Adipose tissue (tissue), 3 donors: ENCODE results near the gene CDK5RAP2. TPM values are rescaled to one million over a fixed set of nuclear protein-coding genes. Genes with fewer than 3 reads are reported as not detected.

ENCODE experiments used
- H3K27ac ChIP-seq: one replicate; pipeline ENCODE4 v1.5.1; 2013; ENCODE audit warnings: low read depth, low read length
- WGBS, 3 donors: extraction: QIAGEN DNeasy Blood & Tissue Kit; methylation state at CpG; one replicate each; pipeline ENCODE4 v1.1.7; 2013; 5-methylcytosine and 5-hydroxymethylcytosine counted together
- polyA plus RNA-seq, 3 donors: library from polyadenylated mRNA; stranded (reverse); fragments of 200-250 nt; gene quantifications; one replicate each; pipeline ENCODE4 v1.2.3, GENCODE V29; 2013
- donor health status: healthy with polysubstance abuse.
- donor health status: Bipolar disorder and iron deficiency.
- donor health status: healthy.

Gene CDK5RAP2
- polyA plus RNA-seq, 3 donors: 9.3 to 38.8 (median 15.6) TPM

DNA sequence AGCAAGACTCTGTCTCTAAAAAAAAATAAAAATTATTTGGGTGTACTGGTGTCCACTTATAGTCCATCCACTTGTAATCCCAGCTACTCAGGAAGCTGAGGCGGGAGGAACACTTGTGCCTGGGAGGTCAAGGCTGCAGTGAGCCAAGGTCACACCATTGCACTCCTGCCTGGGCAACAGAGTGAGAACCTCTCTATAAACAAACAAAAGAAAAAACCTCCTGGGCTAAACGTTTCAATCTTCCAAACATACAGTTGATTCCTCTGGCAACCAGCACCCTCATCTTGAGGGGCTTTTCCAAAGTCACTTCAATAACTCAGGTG, 13.9 kb upstream of the CDK5RAP2 start:
- 29 to 54% (median 52%) methylated on average over 2 of the region's 2 CpGs for WGBS, 3 donors
- no peak overlapping the region for H3K27ac ChIP-seq

DNA sequence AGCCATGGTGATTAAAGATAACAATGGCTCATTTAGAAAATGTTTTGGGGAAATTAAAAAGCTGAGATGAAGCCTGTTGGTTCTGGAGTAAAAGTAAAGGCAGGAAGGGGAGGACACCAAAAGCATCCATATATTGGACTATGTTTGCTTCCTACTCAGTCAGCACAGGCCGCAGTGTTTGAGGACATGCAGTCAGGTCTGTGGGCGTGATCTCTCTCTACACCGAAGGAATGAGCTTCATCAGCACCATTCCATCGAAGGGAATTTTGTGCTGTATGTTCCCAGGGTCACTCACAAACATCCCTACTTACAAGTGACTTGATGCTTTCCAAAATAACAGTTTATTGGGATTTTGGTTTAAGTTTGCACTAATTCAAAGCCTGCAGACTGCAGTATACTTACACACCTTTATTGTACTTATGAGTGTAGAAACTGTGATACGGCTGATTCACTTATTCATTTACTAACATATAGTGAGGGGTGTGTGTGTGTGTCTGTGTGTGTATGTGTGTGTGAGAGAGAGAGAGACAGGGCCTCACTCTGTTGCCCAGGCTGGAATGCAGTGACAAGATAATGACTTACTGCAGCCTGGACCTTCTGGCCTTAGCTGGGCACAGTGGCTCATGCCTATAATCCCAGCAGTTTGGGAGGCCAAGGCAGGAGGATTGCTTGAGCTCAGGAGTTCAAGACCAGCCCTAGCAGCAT, 13.4 kb upstream of the CDK5RAP2 start:
- WGBS, 3 donors: 82 to 88% (median 82%) methylated on average over 5 of the region's 5 CpGs
- H3K27ac ChIP-seq: no peak overlapping the region

DNA sequence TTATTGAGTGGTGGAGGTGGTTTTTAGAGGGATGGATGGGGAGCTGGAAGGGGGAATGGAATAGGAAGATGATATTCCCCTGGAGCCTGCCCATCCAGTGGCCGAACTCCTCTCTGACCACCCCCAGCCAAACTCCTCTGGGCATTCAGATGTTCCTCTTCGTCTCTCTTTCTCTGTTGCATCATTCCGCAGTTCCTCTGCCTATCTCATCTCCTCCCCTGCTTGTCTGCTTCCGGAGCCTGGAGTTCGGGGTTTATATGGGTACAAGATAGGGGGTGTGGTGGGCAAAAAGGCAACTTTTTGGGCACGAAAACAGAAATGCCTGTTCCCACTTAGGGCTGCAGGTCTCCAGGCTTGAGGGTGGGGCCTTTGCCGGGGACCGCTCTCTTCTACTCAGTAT, 12.2 kb upstream of the CDK5RAP2 start:
- no peak overlapping the region for H3K27ac ChIP-seq
- WGBS, 3 donors: 76 to 90% (median 81%) methylated on average over 8 of the region's 8 CpGs

DNA sequence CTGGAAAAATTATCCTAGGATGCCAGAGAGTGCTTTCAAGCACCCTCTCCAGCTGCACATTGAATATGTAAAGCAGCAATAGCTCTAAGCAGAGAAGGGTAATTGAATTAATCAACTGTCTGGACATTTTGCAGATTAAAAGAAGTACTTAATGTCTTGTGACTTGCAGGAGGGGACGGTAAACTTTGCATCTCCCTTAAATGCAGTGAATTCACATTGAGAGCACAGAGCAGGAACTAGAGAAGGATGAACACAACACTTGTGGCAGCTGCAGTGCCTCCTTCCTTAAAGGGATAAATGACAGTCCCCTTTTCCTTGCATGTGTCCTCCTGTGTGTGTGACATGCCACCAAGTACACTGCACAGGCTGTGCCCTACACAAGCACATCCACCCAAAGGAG, 7.4 kb upstream of the CDK5RAP2 start:
- 17 to 39% (median 38%) methylated on average over 1 of the region's 1 CpG for WGBS, 3 donors
- H3K27ac ChIP-seq: no peak overlapping the region

DNA sequence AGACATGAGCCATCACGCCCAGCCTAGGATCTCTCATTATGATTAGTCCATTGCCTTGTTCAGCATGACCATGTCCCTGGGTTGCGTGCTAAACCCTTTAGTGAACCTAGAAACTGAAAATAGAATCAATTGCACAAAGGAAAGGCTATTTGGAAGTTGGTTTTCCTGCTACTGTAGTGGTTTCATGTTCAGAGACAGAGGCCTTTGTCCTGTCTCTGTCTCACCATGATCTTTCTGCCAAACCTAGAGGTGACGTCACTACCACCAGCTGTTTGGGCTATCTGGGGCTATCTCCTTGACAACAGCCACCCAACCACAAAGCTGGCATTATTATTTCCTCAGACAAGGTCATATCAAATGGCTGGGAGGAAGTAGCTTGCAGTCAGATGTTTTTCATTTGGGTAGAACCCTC, 4.0 kb upstream of the CDK5RAP2 start:
- WGBS, 3 donors: 58 to 61% (median 58%) methylated on average over 3 of the region's 3 CpGs
- no peak overlapping the region for H3K27ac ChIP-seq

DNA sequence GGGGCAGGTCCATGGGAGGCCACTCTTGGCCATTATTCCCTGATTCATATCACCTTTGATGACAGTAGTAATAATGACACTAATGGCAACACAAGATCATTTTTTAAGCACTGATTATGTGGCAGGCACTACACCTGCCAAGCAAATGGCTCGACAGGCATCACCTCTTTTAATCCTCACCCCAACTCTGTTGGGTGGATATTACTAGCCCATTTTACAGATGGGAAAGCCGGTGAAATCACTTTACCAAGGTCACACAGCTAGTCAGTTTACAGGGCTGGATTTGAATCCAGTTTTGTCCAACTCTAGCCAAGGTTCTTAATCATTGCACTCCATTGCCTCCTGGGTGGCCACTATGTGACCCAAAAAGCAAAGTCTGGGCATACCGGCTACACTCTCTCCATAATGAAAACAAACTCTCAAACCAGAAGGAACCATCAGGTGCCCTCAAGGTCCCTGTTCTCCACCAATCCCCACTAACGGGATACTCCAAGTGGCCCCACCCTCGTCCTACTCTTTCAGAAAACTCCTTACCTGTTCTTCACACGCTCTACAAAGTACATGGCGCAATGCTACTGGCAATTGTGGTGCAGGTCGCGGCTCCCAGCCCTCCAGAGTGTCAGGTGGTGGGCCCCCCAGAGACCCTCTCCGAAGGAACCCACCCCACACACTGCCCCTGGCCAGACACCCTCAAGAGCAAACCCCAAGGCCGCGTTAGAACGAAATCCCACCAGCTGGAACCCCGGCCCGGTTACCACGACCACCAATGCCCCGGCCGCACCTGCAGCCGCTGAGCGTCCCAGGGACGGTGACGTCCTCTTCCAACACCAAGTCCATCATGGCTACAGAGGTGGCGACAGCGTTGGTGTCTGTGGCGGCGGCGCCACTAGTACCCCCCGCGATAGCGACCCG, 572 bp downstream of the CDK5RAP2 start:
- WGBS, 3 donors: 6 to 7% (median 6%) methylated on average over 25 to 31 of the region's 31 CpGs
- no peak overlapping the region for H3K27ac ChIP-seq

DNA sequence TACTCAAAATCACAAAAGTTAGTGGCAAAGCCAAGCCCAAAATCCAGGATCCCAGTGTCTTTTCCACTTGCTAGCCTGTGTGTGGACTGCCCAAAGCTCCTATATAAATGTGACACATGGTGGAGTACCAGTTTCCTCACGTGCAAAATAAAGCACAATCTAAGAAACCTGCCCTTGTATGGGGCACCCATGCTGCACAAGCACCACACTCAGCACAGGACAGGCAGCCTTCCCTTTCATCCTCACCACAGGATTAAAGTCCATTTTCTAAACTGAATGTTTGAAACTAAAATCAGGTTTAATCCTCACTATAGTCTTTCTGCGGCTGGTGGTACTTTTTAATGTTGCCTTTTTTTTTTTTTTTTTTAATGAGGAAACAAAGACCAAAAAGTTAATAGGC, 5.5 kb downstream of the CDK5RAP2 start:
- H3K27ac ChIP-seq: no peak overlapping the region

DNA sequence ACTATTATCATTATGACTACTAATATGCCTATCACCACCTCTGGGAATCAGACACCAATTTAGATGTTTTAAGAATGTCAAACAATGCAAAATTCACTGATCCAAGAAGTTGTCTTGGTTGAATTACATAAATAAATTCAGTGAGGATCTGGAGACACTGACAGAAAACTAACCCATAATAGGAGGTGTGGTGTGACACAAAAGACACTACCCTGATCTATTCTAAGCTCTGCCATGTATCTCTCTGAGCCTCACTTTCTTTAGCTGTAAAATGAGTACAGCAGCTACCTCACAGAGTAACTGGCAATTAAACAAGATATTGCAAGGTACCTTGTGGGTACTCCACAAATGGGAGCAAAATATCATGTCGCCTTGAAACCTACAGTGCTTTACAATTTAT, 7.5 kb downstream of the CDK5RAP2 start:
- WGBS, 3 donors: 86 to 98% (median 97%) methylated on average over 1 of the region's 1 CpG
- H3K27ac ChIP-seq: no peak overlapping the region

More for the DNA sequence above, 5.5 kb downstream of the CDK5RAP2 start:
- WGBS, 3 donors: 68 to 88% (median 86%) methylated on average over 2 of the region's 2 CpGs

DNA sequence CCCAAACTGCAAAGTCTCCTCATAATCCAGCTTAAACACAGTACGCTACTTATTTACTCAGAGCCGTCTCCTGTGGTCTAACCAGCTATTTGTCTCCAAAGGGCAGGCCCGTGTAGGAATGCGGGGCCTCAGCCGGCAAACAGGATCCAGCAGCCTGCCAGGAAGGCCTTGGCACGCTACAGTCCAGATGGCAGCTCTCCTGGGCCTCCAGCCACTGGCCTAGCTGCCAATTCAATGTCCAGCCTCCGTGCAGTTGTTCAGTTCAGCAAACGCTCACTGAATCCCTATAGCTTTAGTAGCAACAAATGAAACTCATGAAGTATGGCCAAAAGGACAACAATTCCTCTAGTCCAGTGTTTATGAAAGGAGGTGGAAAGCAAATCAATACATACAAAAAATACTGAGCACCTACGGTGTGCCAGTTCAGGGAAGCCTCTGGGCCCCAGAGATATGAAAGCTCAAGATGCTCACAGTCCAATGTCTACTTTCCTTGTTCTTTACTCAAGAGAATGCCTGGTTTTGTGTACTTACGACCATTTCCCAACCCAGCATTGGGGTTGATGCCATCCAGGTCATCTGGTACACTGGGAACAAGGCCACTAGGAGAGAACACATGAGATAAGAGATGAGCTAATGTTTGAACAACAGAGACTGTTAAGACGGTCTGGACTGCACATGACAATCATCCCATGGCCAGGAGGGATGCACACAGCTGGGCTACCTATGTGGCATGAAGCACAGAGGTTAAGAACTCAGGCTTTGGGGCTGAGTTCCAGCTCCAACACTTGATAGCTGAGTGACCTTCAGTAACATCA, 8.3 kb downstream of the CDK5RAP2 start:
- 29 to 77% (median 73%) methylated on average over 11 of the region's 11 CpGs for WGBS, 3 donors
- no peak overlapping the region for H3K27ac ChIP-seq

DNA sequence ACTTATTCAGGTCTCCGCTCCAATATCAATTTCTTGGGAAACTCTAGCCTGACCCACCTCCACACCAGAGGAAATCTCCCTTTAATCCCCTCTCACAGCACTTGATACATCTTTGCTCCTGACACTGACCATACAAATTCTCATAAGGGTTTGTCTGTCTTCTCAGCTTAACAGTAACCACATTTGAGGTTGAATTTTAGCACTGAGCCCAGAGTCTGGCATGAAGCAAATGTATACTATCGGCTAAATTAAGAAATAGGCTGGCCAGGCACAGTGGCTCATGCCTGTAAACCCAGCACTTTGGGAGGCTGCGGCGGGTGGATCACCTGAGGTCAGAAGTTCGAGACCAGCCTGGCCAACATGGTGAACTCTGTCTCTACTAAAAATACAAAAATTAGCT, 9.7 kb downstream of the CDK5RAP2 start:
- 96 to 100% (median 99%) methylated on average over 5 of the region's 5 CpGs for WGBS, 3 donors
- H3K27ac ChIP-seq: no peak overlapping the region

DNA sequence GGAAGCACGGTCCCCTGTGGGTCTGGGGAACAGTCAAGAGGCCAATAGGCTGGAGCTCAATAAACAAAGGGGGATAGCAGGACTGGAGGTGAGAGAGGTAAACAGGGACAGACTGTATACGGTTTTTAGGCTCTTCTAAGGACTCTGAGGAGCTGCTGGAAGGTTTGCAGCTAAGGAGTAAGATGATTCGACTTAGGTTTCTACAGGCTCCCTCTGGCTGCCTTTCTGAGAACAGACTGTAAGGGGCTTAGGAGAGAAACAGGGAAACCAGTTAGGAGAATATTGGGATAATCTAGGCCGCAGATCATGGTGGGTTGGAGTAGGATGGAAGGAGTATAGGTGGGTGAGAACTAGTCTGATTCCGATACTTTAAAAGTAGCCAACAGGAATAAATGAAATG, 10.4 kb downstream of the CDK5RAP2 start:
- WGBS, 3 donors: 93 to 94% (median 93%) methylated on average over 5 of the region's 5 CpGs
- H3K27ac ChIP-seq: no peak overlapping the region

DNA sequence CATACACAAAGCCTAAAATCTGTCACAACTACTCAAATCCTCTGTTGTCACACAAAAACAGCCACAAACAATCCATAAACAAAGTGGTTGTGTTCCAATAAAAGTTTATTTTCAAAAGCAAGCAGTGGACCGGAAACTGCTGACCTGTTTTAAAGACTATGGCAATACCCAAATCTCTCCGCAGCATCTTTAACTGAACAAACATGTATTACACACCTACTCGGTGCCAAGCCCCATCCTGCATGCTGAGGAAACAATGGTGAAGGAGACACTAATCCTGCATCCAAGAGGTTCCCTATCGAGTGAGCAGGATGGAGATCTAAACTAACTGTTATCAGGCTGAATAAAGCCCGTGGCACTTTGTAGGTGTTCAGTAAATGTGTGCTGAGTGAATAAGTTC, 11.2 kb downstream of the CDK5RAP2 start:
- WGBS, 3 donors: 90 to 94% (median 92%) methylated on average over 5 of the region's 5 CpGs
- no peak overlapping the region for H3K27ac ChIP-seq

DNA sequence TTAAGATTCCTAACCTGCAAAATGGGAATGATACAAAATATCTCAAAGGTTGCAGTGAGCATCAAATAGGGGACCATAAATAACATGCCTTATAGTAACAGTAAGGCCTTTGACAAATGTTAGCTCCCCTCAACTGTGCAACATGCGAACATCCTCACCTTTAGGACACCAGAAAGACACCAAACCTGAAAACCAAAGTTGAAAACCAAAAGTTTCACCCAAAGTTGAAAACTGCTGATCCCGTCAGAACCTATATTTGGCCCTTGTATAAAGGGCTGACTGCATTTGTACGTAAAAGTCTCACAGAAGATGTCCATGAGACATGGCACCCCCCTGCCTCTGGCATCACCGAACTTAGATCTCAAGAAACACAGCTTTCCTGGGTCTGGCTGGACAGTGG, 12.1 kb downstream of the CDK5RAP2 start:
- 96 to 98% (median 97%) methylated on average over 4 of the region's 4 CpGs for WGBS, 3 donors
- no peak overlapping the region for H3K27ac ChIP-seq

DNA sequence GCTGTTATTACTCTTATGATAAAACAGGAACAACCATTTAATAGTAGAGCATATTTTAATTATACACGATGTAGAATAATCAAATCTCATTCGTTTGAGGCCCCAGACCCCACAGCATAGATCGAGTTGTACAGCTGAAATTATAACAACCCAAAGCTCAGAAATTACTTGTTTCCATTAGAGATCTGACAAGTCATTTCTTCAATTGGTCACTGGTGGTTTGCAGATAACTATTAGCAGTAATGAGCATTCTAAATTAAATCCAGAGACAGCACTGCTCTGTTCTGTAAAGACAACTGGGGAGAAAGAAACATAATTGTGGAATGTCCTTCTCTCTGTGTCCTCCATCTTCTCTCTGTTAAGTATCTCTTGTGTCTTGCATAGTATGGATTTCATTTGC, 12.9 kb downstream of the CDK5RAP2 start:
- H3K27ac ChIP-seq: no peak overlapping the region
- 90 to 95% (median 94%) methylated on average over 3 of the region's 3 CpGs for WGBS, 3 donors

DNA sequence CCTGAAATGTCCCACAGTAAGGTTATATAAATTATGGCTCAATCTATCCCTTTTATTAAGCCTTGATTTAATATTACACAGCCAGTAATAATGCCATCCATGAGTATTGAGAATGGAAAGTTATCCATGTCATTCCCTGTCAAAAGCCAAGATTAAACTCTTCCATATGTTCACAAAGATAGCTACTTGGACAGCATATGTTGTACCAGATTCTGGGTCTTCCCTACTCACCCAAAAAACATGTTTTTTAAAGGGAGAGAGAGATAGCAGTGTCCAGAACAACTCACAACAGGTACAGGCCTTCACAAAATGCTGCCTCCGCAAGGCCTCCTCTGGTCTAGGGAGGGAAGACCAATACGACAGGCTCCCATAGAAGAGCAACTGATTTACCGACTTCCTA, 15.4 kb downstream of the CDK5RAP2 start:
- WGBS, 3 donors: 98 to 100% (median 99%) methylated on average over 3 of the region's 3 CpGs
- H3K27ac ChIP-seq: no peak overlapping the region

DNA sequence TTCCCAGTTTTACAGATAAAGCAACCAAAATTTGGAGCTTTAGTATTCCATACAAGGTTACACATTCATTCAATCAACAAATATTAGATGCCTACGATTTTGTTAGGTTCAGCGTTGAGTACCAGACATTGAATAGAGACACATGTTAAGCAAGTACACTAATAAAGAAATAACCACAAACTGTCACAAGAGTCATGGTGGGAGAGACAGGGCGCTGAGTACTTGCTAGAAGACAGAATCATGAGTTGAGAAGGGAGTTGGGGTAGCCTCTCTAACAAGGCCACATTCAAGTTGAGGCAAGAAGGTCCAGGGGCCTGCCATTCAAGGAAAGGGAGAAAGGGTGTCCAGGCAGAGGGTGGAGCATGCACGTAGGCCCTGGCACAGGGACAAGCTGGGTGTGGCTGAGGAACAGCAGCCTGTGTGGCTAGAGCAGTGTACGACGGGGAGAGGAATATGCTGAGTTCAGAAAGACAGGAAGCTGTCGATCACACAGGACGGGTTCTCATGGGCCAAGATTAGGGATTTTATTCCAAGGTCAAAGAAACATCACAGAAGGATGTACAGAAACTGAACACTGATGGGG, 17.0 kb downstream of the CDK5RAP2 start:
- 56 to 84% (median 56%) methylated on average over 8 of the region's 8 CpGs for WGBS, 3 donors
- no peak overlapping the region for H3K27ac ChIP-seq

DNA sequence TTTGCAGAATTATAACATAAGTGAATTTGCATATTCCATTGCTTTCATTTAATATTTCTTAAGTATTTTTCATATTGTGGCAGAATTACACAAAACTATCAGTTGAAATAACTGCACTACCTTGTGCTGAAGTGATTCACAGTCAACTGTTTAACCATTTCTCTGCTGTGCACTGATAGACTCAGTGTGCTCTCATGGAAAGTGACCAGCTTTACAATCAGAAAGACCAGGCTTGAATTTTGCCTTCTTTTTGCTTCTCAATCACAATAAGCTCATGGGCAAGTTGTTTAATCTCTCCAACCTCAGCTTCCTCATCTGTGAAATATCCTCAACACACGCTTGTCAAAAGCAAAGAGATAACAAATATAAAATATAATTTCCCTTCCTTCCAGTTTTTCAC, 18.3 kb downstream of the CDK5RAP2 start:
- WGBS, 3 donors: 78 to 94% (median 91%) methylated on average over 1 of the region's 1 CpG
- H3K27ac ChIP-seq: no peak overlapping the region

DNA sequence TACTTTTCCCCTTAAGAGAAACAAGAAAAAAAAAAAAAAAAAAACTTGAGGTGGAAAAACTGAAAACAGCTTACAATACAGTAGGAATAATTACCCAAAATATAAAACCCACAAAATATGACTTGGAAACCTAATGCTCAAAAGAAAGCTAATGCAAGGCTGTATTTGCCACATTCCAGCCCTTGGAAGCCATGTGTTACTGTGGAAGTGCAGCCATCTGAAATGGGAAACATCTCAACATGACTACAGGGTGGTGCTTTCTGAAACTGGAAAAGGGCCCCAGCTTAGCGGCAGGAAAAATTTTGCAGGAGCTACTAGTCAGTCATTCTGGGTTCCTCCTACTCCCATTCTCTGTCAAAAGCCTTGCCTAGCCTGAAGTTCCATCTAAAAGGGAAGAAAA, 20.4 kb downstream of the CDK5RAP2 start:
- WGBS, 3 donors: 58 to 97% (median 93%) methylated on average over 1 of the region's 1 CpG
- H3K27ac ChIP-seq: no peak overlapping the region

DNA sequence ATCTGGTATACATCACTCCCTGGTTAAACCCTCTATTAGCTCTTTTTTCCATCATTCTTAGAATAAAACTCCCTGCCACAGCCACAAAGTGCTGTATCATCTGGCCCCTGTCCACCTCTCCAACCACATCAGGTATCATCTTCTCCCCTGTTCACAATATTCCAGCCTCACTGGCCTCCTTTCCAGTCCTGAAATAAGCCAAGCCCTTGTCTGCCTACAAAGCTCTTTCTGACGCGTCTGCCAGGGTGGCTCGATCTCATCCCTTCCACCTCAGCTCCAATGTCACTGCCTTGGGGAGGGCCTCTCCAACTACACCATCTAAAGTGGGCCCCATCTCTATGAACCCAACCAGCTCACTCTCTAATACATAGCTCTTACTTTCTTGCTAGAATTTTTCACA, 21.5 kb downstream of the CDK5RAP2 start:
- WGBS, 3 donors: 97 to 98% (median 98%) methylated on average over 3 of the region's 3 CpGs

More for the DNA sequence above, 21.5 kb downstream of the CDK5RAP2 start:
- no peak overlapping the region for H3K27ac ChIP-seq
